ENCODE data around the gene ARID3A.
"Not testable (repeated sequence)": the region's sequence is repeated elsewhere in the genome, so short reads cannot be mapped to it uniquely, and the experiment has no call there.

ARID3A gene

GRCh38 chr19:1017115-1017905, 91.5 kb downstream of the ARID3A start:
- no peak for DNase-seq (ENCODE audit: low read depth in 2 of 2)

- no peak for DNase-seq (ENCODE audit: low read depth in 2 of 2)
Observed at GRCh38 chr19:1017906-1018305, 92.1 kb downstream of the ARID3A start.

- DNase-seq (ENCODE audit: low read depth in 2 of 2), result no peak
Observed at GRCh38 chr19:1018393-1018792, 92.6 kb downstream of the ARID3A start.

DNA sequence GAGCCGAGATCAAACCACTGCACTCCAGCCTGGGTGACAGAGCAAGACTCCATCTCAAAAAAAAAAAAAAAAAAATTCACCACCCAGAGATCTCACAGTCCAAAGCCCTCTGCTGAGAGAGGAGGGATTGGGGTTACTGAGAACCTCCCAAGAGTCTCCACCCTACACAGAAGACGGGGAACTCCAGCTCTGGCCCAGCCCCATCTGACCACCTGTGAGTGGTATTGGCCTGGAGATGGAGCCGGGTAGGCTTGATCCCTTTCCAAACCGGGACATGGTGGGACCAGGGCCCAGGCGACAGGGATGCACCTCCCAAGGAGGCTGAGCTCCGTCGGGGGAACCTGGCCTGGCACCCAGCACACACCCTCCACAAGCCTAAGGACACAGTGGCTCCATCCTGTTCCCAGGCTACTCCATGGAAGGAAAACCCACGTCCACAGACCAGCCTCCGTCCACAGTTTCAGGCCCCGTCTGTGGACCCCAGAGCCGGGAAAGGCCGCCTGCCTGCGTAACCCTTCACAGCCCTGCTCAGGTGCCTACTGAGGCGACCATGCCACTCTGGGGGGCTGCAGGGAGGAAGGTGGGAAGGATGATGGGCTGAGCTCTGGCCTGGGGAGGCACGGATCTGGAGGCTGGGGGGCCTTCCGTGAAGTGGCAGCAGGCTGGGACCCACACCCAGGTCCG, 93.2 kb downstream of the ARID3A start:
- DNase-seq (ENCODE audit: low read depth in 2 of 2), result no peak

GRCh38 chr19:1019616-1019961, 93.8 kb downstream of the ARID3A start:
- DNase-seq (ENCODE audit: low read depth in 2 of 2), result no peak

- DNase-seq (ENCODE audit: low read depth in 2 of 2), result no peak
Observed at GRCh38 chr19:1019980-1020867, 94.4 kb downstream of the ARID3A start.

- peak; percentile 94 to 96 for DNase-seq (ENCODE audit: low read depth in 2 of 2)
Observed at GRCh38 chr19:1020868-1021425, 95.1 kb downstream of the ARID3A start, which contains the start of gene TMEM259. Gene TMEM259, minus strand, starts transcription at chr19:1021123. Its CDS starts 127 bp downstream, at chr19:1020996.

DNA sequence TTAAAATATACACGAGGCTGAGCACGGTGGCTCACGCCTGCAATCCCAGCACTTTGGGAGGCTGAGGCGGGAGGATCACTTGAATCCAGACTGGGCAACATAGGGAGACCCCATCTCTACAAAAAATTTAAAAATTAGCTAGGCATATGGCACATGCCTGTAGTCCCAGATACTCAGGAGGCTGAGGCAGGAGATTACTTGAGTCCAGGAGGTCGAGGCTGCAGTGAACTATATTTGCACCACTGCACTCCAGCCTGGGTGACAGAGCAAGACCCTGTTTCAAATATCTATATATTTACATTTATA, 98.0 kb downstream of the ARID3A start:
- not testable (repeated sequence) for DNase-seq (ENCODE audit: low read depth in 2 of 2)

GRCh38 chr19:1025080-1025479, 99.2 kb downstream of the ARID3A start:
- DNase-seq (ENCODE audit: low read depth in 2 of 2), result not testable (repeated sequence)

Measured in stimulated activated CD8-positive, alpha-beta memory T cell treated with anti-CD3 and anti-CD28 coated beads, Interleukin-15, amount 100 ng/mL, for 48 hours (primary cell).